ENCODE measurements around the gene UBE3A.

The UBE3A gene

DNA sequence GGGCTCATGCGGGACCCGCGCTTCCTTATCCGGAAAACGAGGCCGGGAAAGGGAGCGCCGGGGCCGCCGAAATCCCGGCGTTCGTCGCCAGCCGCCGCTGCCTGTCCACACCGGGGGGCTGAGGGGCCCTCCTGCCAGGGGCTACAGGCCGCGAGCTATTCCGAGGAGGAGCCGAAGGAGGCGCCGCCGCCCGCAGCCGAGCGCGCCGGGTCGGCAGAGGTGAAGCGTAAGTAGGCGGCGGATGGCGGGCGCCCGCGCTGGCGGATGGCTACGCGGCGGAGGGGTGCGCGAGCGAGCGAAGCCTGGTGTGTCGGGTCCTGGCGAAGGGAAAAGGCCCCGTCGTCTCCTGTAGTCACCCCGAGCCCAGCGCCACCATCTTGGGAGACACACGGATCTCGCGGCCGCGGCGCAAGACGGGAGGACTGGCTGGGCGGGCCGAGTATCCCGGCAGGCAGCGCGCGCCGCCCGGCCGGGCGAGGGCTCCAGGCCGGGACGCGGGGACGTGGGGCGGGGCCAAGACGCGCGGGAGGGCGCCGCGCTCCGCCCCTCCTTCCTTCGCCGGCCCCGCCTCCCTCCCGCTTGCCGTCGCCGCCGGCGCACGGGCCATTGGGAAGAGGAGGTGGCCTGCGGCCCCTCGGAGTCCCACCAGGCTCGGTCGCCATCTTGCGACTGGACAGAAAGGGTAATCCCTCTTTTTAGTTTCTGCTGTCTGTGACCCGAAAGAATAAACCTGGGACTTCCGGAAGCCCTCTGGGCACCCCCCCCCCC is at the start of gene UBE3A:
TSS of gene UBE3A (minus strand) at position 424 of the 768 bp plus-strand sequence. CDS start 29,917 bp downstream, outside the sequence.
- TF ChIP-seq, protein P1, sequence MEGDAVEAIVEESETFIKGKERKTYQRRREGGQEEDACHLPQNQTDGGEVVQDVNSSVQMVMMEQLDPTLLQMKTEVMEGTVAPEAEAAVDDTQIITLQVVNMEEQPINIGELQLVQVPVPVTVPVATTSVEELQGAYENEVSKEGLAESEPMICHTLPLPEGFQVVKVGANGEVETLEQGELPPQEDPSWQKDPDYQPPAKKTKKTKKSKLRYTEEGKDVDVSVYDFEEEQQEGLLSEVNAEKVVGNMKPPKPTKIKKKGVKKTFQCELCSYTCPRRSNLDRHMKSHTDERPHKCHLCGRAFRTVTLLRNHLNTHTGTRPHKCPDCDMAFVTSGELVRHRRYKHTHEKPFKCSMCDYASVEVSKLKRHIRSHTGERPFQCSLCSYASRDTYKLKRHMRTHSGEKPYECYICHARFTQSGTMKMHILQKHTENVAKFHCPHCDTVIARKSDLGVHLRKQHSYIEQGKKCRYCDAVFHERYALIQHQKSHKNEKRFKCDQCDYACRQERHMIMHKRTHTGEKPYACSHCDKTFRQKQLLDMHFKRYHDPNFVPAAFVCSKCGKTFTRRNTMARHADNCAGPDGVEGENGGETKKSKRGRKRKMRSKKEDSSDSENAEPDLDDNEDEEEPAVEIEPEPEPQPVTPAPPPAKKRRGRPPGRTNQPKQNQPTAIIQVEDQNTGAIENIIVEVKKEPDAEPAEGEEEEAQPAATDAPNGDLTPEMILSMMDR (IDR thresholded peaks at IDR 0.05) = no peak

DNA sequence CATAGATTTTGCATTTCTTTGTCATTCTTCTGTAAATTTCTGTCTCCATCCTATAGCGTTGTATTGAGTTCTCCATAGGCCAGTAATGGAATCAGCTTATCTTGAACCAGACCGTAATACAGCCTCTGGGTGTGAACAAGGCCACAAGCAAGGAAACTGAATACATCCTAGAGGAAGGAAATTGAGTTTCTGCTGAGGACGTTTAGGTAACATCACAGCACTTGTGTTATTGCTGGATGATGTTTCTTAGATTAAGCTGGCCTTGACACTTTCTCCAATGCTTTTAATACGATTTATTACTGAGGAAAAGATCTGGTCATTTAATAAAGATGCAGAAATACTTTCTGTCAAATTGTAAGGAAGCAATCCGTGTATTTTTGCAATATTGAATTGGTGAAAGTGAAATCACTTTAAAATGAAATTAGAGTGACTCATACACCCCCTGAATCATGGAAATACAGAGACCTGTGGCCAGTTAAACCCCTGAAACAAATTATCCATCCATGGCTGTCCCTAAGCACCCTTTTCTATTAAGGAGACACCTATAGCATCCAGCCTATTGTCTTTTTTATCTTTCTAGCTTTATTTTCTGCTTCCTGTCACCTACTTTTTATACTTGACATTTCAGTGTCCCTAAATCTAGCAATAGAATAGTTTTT is 48.5 kb upstream of the UBE3A start:
- TF ChIP-seq, protein P1 (IDR thresholded peaks at IDR 0.05) = no peak

DNA sequence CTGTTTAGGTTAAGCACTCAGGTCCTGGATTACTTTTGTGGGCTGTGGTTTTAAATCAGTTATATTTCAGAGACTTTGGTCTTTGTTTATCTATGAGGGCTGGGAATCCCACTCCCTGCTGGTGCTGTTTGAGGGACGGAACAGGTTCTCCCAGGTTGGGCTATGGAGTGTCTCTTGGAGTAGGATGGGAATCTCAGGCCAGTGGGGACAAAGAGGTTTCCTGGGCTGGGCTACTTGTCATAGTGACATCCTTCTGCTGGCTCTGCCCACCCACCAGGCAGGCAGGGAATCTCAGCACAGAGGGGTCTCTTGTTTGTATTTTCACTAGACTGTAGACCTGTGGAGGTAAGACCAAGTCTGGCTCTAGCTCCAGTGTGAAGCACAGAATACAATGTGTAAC is 47.2 kb upstream of the UBE3A start:
- TF ChIP-seq, protein P1 (IDR thresholded peaks at IDR 0.05) = no peak

DNA sequence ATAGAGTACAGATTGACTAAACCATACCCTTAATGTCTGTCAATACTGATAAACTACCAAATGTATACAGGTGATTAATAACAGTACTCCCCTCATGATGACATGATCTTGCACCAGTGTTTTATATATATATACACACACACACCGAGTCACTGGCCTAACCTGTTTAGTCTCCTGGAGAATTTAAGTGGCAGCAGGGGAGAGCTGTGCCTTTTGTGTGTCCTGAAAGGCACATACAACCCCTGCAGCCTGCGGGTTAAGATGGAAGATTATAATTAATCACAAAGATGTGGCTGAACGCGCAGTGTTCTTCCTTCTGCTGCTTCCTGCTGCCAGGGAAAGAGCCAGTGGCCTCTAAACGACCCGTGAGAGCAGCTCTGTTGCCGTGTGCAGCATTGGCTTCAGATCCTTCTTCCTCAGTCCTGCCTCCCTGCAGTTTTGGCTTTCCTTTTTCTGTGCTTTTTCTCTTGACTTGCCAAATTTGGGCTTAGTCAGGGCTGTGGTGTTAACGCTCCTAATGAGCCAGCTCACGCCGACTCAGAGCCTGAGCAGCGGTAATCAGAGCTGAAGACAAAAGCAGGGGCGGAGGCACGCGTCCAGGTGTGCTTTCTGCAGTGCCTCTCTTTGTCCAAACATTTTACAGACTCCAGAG is 42.5 kb upstream of the UBE3A start:
- TF ChIP-seq, protein P1 (IDR thresholded peaks at IDR 0.05) = no peak

DNA sequence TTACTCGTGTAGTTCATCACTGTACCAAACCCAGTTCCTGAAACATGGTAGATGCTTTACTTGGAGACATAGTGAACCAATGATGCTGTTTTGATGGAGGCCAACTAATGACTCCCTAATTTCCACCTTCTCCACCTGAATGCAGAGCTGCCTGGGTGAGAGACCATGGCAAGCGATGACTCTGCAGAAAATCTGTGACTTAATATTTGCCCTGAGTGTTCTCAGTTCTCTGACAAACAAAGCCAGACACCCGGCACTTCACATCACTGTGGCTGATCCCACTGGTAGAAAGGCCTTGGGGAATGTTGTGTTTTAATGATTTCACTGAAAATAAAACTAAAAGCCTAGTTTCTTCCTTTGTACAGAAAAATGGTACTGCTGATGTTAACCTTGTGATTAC is 39.5 kb upstream of the UBE3A start:
- TF ChIP-seq, protein P1 (IDR thresholded peaks at IDR 0.05) = no peak

DNA sequence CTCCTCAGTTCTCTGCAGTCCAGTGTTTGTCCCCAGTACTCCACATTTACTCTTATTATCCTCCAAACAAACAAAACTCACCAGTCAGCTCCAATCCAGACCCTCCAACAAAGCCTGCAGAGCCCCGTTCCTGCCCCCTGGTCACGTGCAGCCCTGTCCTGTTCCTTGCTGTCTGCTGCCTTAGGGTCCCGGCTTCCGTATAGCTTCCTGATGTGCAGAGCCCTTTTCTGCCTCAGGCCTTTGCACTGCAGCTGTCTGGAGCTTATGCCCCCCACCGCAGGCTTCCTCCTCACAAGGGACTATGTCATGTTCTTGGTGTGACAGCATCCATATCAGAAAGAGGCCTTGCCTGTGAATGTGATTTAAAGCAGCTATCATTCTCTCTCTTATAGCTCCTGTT is 39.0 kb upstream of the UBE3A start:
- TF ChIP-seq, protein P1 (IDR thresholded peaks at IDR 0.05) = no peak

DNA sequence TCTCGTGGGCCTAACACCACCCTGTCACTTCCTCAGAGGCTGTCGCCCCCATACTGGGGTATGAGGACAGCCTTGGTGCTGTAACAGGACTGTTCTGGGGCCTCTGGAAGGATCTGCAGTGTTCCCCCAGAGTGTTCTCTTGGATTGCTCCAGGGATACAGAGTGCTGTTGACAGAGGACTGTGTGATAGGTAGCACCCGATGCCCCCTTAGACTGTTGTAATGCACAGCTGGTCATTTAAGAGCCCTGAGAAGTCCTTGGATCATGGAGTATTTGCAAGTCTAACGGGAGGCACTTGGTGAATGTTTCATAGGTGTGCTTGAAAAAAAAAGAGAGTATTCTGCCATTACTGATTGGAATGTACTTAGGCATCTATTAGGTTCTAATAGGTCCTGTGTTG is 35.4 kb upstream of the UBE3A start:
- TF ChIP-seq, protein P1 (IDR thresholded peaks at IDR 0.05) = no peak
